HEK293T (cell line): ENCODE results near the gene NUBPL.

Experiments used
- CTCF ChIA-PET: fragments of 350-600 bp; formaldehyde crosslinking; extraction: SDS; loops from one replicate; lab custom pipeline; 2021; ENCODE audit warnings: antibody characterized with exemption, inconsistent platforms; lab: Yijun Ruan, JAX
- POLR2A ChIA-PET: fragments of 350-600 bp; formaldehyde crosslinking; extraction: SDS; loops from one replicate; lab custom pipeline; 2020; ENCODE audit warnings: antibody characterized with exemption, inconsistent platforms; lab: Yijun Ruan, JAX
- DNase-seq: peaks from one replicate; pipeline ENCODE4 v3.0.0; 2012; ENCODE audit warnings: mixed read lengths; ENCODE audit errors: extremely low spot score
- ARNT ChIP-seq: fragments of 450-650 bp; IDR thresholded peaks from 2 replicates; pipeline ENCODE4 v1.6.1; 2017; ENCODE audit warnings: mild to moderate bottlenecking
- BHLHE40 ChIP-seq: fragments of 450-650 bp; IDR thresholded peaks from 2 replicates; pipeline ENCODE4 v1.6.1; 2016; ENCODE audit warnings: mild to moderate bottlenecking, moderate library complexity, borderline replicate concordance
- CTBP1 ChIP-seq: fragments of 450-650 bp; IDR thresholded peaks from 2 replicates; pipeline ENCODE4 v1.6.1; 2016; ENCODE audit warnings: borderline replicate concordance
- ELF4 ChIP-seq: fragments of 450-650 bp; IDR thresholded peaks from 2 replicates; pipeline ENCODE4 v1.6.1; 2017; ENCODE audit warnings: antibody characterized with exemption
- FOXA1 ChIP-seq: fragments of 450-650 bp; IDR thresholded peaks from 2 replicates; pipeline ENCODE4 v1.6.1; 2016; ENCODE audit warnings: mild to moderate bottlenecking
- FOXK2 ChIP-seq: fragments of 450-650 bp; IDR thresholded peaks from 2 replicates; pipeline ENCODE4 v1.6.1; 2016; ENCODE audit warnings: mild to moderate bottlenecking
- FOXM1 ChIP-seq: fragments of 450-650 bp; IDR thresholded peaks from 2 replicates; pipeline ENCODE4 v1.6.1; 2017; ENCODE audit warnings: mild to moderate bottlenecking, borderline replicate concordance
- HDGF ChIP-seq: fragments of 450-650 bp; IDR thresholded peaks from 2 replicates; pipeline ENCODE4 v1.6.1; 2017; ENCODE audit warnings: antibody characterized with exemption, borderline replicate concordance
- L3MBTL2 ChIP-seq: fragments of 450-650 bp; conservative IDR thresholded peaks from 2 replicates; pipeline ENCODE4 v1.6.1; 2016; ENCODE audit warnings: mild to moderate bottlenecking
- LEF1 ChIP-seq: fragments of 450-650 bp; IDR thresholded peaks from 2 replicates; pipeline ENCODE4 v1.6.1; 2017; ENCODE audit warnings: mild to moderate bottlenecking, borderline replicate concordance
- NFRKB ChIP-seq: fragments of 450-650 bp; IDR thresholded peaks from 2 replicates; pipeline ENCODE4 v1.6.1; 2016; ENCODE audit warnings: mild to moderate bottlenecking, moderate library complexity
- PKNOX1 ChIP-seq: fragments of 450-650 bp; IDR thresholded peaks from 2 replicates; pipeline ENCODE4 v1.6.1; 2016
- SP1 ChIP-seq: fragments of 450-650 bp; IDR thresholded peaks from 2 replicates; pipeline ENCODE4 v1.6.1; 2017
- SUZ12 ChIP-seq: fragments of 450-650 bp; IDR thresholded peaks from 2 replicates; pipeline ENCODE4 v1.6.1; 2016; ENCODE audit warnings: mild to moderate bottlenecking
- TARDBP ChIP-seq: fragments of 450-650 bp; IDR thresholded peaks from 2 replicates; pipeline ENCODE4 v1.6.1; 2016
- ZNF384 ChIP-seq: fragments of 450-650 bp; IDR thresholded peaks from 2 replicates; pipeline ENCODE4 v1.6.1; 2016

NUBPL gene

DNA sequence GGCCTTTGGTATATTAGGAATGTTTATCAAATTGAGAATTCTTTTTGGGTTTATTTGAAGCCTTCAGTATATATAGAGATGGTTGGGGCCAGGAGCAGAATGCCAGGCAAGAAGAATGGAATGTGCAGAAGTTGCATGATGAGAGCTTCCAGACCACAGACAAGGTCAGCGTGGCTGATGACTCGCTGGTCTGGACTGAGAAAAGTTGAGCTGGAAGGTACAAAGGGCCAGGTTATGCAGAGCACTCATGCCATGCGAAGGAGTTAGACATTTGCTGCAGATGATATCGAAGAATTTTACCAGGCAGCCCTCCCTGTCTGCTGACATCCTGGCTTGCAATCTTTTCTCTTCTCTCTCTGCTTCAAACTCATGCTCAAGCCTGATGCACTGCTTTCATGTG is 319.7 kb downstream of the NUBPL start:
- no peak for DNase-seq
- ChIA-PET CTCF (no interaction called here), POLR2A (no interaction called here)
- TF ChIP-seq BHLHE40 (no peak), SUZ12 (no peak), L3MBTL2 (no peak), CTBP1 (no peak), TARDBP (no peak), FOXM1 (no peak), LEF1 (no peak), HDGF (no peak), NFRKB (no peak), ARNT (no peak), FOXK2 (no peak), SP1 (no peak), FOXA1 (no peak), ZNF384 (no peak), ELF4 (no peak), PKNOX1 (no peak)

- ChIA-PET POLR2A (no interaction called here), CTCF (no interaction called here)
- DNase-seq, result no peak
- TF ChIP-seq FOXM1, result no peak
- TF ChIP-seq ELF4, result no peak
- no peak for TF ChIP-seq NFRKB
- no peak for TF ChIP-seq HDGF
- TF ChIP-seq FOXK2, result no peak
Observed at GRCh38 chr14:31881531-31882310, 320.5 kb downstream of the NUBPL start.

DNA sequence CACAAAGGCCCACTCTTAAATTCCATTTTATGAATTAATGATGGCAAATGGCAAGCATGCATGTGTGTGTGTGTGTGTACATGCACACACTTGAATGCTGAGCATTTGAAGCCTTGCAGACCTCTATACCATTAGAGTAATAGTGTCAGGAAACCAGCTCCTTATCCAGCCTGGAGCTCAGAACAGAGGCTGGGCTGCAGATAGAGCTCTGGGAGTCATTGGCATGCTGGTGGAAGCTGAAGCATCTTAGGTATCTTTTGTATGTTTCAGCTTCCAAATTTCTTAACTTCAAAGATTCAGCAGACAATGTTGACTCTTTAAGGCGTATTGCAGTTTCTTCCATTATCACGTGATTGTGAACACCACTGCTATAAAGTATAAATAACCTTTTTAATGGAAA is 323.0 kb downstream of the NUBPL start:
- TF ChIP-seq NFRKB (no peak), SP1 (no peak), TARDBP (no peak), FOXA1 (no peak), SUZ12 (no peak), CTBP1 (no peak), L3MBTL2 (no peak), LEF1 (no peak), FOXM1 (no peak), ZNF384 (no peak), ARNT (no peak), HDGF (no peak), BHLHE40 (no peak), FOXK2 (no peak), PKNOX1 (no peak), ELF4 (no peak)
- DNase-seq, result no peak
- CTCF ChIA-PET, result interaction anchor here (0.5 to 1.0 kb wide), 2 partner anchors 42 to 929 kb away, joined by 3 to 5 read pairs; no protein-coding TSS in a partner anchor
- POLR2A ChIA-PET, result no interaction called here

DNA sequence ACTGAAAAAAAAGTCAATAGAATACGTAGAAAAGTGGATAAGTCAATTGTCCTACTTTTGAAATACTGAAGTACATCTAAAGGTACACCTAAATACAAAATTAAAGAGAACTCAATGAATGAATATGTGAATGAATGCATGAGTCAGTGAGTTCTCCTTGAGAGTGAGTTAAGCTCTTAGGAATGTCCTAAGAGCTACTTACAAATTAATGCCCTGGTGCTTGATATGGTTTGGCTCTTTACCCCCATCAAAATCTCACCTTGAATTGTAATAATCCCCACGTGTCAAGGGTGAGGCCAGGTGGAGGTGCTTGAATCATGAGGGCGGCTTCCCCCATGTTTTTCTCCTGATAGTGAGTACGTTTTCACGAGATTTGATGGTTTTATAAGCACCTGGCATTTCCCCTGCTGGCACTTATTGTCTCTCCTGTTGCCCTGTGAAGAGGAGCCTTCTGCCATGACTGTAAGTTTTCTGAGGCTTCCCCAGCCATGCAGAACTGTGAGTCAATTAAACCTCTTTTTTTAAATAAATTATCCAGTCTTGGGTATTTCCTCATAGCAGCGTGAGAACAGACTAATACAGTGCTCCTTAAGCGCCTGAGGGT is 323.7 kb downstream of the NUBPL start:
- no peak for DNase-seq
- TF ChIP-seq BHLHE40, result no peak
- TF ChIP-seq SP1, result no peak
- no peak for TF ChIP-seq FOXK2
- no peak for TF ChIP-seq FOXM1
- no peak for TF ChIP-seq PKNOX1
- TF ChIP-seq LEF1, result no peak
- no peak for TF ChIP-seq CTBP1
- TF ChIP-seq FOXA1, result no peak
- TF ChIP-seq ARNT, result no peak
- no peak for TF ChIP-seq ELF4
- TF ChIP-seq NFRKB, result no peak
- TF ChIP-seq TARDBP, result no peak
- no peak for TF ChIP-seq ZNF384
- no peak for TF ChIP-seq L3MBTL2
- no peak for TF ChIP-seq HDGF
- TF ChIP-seq SUZ12, result no peak
- ChIA-PET POLR2A (no interaction called here), CTCF (interaction anchor here (1.0 kb wide), 1 partner anchor 41 kb away, joined by 3 read pairs; no protein-coding TSS in a partner anchor)

- TF ChIP-seq FOXA1, result no peak
- TF ChIP-seq L3MBTL2, result no peak
- TF ChIP-seq HDGF, result no peak
- no peak for TF ChIP-seq CTBP1
- TF ChIP-seq FOXK2, result no peak
- TF ChIP-seq PKNOX1, result no peak
- CTCF ChIA-PET, result no interaction called here
- no peak for DNase-seq
- POLR2A ChIA-PET, result no interaction called here
Observed at GRCh38 chr14:31886156-31886835, 325.1 kb downstream of the NUBPL start.
